Stimulated activated CD8-positive, alpha-beta memory T cell treated with anti-CD3 and anti-CD28 coated beads, Interleukin-12 subunit alpha, Interleukin-12 subunit beta, amount 100 ng/mL, for 24 hours (primary cell): ENCODE data around the gene GCM1.
A peak's percentile ranks its signal among the peaks of the same experiment; 100 is the strongest.
"Not testable (repeated sequence)": the region's sequence is repeated elsewhere in the genome, so short reads cannot be mapped to it uniquely, and the experiment has no call there.

Experiments used
- DNase-seq: peaks from one replicate; pipeline ENCODE4 v3.0.0-alpha.2; 2020; ENCODE audit errors: extremely low read depth

Gene GCM1

DNA sequence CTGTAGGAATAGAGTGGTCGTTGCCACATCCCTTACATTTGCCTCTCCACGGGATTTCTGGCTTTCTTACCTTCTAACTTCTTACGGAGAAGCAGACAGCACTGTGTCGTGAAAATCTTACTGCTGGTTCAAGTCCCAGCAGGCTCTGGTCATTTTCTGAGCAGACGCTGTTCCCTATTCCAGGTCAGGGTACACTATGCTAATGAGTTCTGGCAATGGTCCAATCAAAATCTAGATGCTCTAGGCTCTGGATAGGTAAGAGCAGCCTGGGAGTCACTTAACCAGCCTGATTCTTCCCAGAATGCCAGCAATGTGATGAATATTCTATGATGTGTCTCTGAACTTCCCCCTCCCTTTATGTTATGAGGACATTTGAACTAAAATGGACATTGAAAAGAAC, at the start of gene GCM1:
Gene GCM1 (minus strand): TSS at position 158 of the 400 bp plus-strand sequence. CDS start 3,209 bp downstream, outside the sequence.
- no peak for DNase-seq

DNA sequence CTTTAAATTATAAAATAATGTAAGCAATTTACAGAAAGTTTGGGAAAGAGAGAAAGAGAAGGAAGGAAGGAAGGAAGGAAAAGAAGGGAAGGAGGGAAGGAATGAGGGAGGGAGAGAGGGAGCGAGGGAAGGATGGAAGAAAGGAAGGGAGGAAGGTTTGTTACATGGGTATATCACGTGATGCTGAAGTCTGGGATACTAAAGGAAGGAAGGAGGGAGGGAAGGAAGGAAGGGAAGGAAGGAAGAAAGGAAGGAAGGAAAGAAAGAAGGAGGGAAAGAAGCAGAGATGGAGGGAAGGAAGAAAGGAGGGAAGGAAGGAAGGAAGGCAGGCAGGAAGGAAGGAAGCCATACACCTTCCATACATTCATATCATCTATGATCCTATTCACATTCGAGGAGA, 48.9 kb upstream of the GCM1 start:
- no peak for DNase-seq

GRCh38 chr6:53195048-53195447, 46.4 kb upstream of the GCM1 start:
- no peak for DNase-seq

GRCh38 chr6:53192682-53193188, 44.1 kb upstream of the GCM1 start:
- DNase-seq, result no peak

DNA sequence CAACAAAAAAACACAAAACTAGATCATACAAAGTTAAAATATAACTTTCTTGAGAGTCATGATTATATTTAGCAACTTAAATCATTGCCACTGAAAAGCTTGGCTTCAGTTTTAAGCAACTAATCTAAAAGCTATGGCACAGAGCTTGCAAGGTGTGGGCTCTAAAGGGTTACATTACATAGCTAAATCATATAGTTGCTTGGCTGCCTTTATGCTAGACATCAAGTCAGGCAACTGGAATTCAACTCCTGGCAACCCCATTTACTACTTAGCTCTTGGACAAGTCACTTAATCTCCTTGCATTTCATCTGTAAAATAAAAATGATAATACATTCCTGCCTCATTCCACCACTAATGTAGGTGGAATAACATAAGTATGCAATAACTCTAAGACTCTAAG, 40.9 kb upstream of the GCM1 start:
- no peak for DNase-seq

GRCh38 chr6:53188833-53189232, 40.2 kb upstream of the GCM1 start:
- DNase-seq, result no peak

DNA sequence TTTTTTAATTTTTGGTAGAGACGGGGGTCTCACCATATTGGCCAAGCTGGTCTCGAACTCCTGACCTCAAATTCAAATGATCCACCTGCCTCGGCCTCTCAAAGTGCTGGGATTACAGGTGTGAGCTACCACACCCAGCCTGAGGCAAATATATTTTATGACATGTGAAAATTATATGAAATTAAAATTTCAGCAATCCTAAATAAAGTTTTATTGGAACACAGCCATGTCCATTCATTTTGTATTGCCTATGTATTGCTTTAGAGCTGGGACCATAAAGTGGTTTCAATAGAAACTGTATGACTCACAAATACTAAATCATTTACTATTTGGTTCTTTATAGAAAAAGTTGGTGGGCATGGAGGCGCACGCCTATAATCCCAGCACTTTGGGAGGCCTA, 32.0 kb upstream of the GCM1 start:
- DNase-seq, result no peak

- no peak for DNase-seq
Observed at GRCh38 chr6:53179961-53180651, 31.5 kb upstream of the GCM1 start.

GRCh38 chr6:53178837-53179432, 30.3 kb upstream of the GCM1 start:
- no peak for DNase-seq

GRCh38 chr6:53175027-53175426, 26.4 kb upstream of the GCM1 start:
- DNase-seq, result no peak

GRCh38 chr6:53172468-53172803, 23.8 kb upstream of the GCM1 start:
- no peak for DNase-seq

DNA sequence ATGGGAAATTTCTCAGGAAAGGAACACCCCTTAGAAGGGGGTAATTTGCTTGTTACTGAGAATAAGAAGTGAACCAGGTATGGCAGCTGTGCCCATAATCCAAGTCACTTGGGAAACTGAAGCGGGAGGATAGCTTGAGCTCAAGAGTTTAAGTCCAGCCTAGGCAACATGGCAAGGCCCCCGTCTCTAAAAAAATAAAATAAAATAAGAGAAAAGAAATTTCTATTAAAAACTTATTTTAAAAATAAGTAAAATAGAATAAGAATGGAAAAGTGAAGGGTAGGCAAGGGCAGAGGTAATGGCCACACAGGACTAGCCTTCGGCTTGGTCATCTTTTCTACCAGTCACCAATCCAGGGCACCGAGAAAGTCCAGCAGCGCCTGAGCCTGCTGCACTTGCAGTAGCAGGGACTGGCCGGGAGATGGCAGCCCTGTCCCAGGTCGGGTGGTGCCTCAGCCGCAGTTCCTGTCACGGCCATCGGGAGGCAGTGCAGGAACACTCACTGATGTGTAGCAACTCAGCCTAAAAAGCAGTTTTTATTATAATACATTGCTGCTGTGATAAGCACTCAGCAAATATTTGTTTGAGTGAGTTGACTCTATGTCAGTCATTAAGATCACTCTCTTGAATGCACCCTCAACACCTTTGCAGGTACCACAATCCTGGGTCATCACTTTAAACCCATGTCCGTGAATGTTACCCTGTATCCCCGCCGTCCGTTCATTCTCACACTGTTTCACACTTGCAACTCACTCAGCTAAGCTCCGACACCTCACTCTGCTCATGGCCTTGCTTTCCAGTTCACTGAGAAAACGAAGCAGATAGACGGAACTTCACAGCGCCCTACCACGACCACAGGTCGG, 23.2 kb upstream of the GCM1 start:
- DNase-seq, result peak; percentile 60

- DNase-seq, result no peak
Observed at GRCh38 chr6:53168516-53169267, 20.1 kb upstream of the GCM1 start.

DNA sequence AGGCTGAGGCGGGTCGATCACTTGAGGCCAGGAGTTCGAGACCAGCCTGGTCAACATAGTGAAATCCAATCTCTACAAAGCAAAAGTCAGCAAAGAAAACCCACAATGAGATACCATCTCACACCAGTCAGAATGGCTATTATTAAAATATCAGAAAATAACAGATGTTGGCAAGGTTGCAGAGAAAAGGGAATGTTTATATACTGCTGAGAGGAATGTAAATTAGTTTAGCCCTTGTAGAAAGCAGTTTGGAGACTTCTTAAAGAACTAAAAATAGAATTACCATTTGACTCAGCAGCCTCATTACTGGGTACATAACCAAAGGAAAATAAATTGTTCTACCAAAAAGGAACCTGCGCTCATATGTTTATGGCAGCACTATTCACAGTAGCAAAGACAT, 16.7 kb upstream of the GCM1 start:
- DNase-seq, result no peak

- no peak for DNase-seq
Observed at GRCh38 chr6:53162606-53163005, 14.0 kb upstream of the GCM1 start.

DNA sequence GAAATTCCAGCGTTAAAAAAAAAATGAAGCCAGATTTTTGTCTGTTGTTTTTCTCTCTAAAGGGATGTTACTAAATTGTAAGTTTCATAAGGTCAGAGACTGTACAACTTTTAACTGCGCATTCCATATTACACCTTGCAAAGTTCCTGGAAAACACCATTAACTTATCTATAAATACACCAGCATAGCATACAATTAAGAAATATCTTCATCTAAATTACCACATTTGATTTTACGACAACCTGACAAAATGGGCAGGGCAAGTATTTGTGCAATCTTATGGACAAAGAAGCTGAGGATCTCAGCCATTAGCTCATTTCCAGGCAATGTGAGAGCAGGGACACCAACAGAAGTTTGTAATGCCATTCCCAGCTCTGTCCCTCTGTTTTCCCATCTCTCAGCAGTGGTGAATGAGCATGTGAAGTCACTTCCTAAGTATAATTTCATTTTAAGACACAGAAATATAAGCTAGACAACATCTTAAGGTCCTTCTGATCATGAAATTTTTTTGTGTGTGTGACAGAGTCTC, 12.9 kb upstream of the GCM1 start:
- DNase-seq, result no peak

- DNase-seq, result no peak
Observed at GRCh38 chr6:53159558-53159957, 10.9 kb upstream of the GCM1 start.

GRCh38 chr6:53158076-53158475, 9.4 kb upstream of the GCM1 start:
- not testable (repeated sequence) for DNase-seq

DNA sequence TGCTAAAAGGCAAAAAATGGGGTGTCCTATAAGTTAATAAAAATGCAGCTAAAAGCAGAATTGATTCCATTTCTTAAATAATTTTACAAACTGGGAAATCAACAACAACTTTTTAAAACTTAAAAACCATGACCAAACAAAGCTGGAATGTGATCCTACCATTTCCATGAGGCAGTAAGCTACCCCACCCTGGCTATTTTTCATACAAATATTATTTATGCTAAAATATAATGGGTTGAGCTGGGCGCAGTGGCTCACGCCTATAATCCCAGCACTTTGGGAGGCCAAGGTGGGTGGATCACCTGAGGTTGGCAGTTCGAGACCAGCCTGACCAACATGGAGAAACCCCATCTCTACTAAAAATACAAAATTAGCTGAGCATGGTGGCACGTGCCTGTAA, 6.6 kb upstream of the GCM1 start:
- DNase-seq, result not testable (repeated sequence)

- DNase-seq, result no peak
Observed at GRCh38 chr6:53154794-53155193, 6.2 kb upstream of the GCM1 start.

GRCh38 chr6:53154071-53154470, 5.4 kb upstream of the GCM1 start:
- DNase-seq, result no peak

DNA sequence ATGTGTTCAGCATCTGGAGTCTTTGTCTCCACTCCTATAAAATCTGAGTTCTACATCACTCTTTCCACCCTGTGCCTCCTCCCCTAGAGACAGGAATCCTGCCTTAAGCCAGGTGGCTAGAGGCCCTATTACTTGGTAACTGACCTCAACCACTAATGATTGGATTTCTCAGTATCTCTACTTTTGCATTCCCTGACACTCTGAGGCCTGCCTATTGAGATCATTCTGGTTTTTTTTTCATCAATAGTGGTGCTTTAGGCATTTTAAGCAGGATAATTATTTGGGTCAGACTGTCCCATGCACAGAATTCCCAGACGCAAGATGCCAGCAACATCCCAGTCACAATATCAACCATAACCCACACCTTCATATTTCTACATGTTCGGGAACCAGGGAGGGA, 3.9 kb upstream of the GCM1 start:
- no peak for DNase-seq
